GM21423 (cell line): ENCODE data around the gene DHDH.
"Not testable (repeated sequence)": the region's sequence is repeated elsewhere in the genome, so short reads cannot be mapped to it uniquely, and the experiment has no call there.

Source experiments
- ATAC-seq: cut with Tn5 transposase; IDR thresholded peaks from one replicate; pipeline ENCODE4 v1.9.1; 2021; ENCODE audit warnings: mild to moderate bottlenecking, moderate library complexity; ENCODE audit not compliant: unreplicated experiment

Gene DHDH

GRCh38 chr19:48933382-48933932, at the start of gene DHDH:
TSS of gene DHDH (plus strand) at chr19:48933699. CDS start at chr19:48933722, 23 bp downstream.
- peak; percentile 52 for ATAC-seq

DNA sequence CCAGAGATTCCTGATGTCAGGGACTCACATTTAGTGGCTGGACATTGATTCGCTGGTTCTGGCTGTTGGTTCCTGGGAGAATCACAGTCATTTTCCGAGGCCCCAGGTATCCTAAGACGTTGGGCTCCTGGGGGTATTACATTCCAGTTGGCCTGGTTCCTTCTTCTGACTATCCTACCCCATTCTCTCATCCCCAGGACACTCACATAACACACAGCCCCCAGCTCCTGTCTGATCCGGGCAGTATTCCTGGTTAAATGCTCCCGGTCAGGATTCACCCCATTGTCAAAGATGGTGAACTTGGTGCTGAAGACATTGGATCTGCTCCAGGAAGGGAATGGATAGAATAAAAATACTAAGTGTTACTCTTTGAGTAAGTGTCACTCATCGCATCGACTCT, 49.8 kb upstream of the DHDH start:
- ATAC-seq, result no peak

DNA sequence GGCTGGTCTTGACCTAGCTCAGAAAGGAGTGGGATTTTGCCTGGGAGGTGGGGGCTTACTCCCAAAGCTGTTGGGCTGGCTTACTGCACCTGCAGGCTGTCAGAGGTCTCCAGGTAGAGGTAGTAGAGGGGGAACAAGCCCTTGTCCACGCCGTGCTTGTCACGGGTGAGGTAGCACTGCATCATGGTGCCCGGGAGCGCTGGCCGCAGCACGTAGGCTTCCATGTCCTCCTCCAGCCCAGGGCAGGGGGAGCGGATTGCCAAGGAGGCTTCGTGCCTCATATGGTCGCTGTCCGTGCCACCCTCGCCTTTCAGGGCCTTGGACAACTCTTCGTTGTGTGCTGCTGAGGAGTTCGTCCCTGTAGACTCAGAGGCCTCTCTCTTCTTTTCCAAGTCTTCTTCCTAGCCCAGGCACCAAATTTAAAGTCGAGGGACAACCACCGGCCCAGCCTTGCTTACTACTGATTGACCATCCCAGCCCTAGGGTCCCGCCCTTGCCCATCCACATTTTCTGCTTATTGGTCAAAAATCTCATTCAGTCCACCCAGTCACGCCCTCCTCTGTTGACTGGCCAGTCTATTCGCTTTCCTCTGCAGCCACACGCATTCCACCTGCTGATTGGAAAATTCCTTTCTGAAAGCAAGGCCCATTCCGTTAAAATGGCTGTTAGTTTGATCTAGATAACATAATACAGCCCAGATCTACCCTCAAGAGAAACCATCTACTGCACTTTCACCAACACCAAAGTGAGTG, 45.5 kb upstream of the DHDH start:
- no peak for ATAC-seq

- not testable (repeated sequence) for ATAC-seq
Observed at GRCh38 chr19:48889496-48889895, 44.0 kb upstream of the DHDH start.

DNA sequence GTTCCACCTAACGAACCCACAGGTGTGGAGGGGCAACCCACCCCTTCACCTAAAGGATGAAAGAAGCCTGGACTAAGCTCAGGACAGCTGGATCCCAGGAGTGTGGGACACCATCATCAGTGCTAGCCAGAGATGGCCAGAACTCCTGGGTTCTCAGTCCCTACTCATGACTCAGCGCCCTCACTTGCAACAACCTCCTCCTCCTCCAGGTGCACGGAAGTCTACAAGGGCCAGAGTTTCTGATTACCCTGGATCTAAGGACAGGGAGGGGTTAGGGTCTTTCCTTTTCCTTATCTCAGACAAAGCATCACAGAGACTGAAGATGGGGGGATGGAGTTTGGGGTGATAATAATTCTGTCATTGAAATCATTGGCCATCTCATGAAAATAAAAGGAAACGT, 42.9 kb upstream of the DHDH start:
- no peak for ATAC-seq

- no peak for ATAC-seq
Observed at GRCh38 chr19:48895226-48895625, 38.3 kb upstream of the DHDH start.

- ATAC-seq, result no peak
Observed at GRCh38 chr19:48896191-48896720, 37.2 kb upstream of the DHDH start.

GRCh38 chr19:48897181-48897580, 36.3 kb upstream of the DHDH start:
- no peak for ATAC-seq

DNA sequence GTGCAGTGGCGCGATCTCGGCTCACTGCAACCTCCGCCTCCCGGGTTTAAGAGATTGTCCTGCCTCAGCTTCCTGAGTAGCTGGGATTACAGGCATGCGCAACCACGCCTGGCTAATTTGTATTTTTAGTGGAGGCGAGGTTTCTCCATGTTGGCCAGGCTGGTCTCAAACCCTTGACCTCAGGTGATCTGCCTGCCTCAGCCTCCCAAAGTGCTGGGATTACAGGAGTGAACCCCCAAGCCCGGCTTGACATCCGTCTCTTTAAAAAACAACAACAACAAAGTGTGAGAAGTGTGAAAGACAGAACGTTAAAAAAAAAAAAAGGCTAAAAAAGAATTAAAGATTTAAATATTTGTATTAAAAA, 34.1 kb upstream of the DHDH start:
- ATAC-seq, result not testable (repeated sequence)

- peak; percentile 87 for ATAC-seq
Observed at GRCh38 chr19:48899781-48900476, 33.6 kb upstream of the DHDH start, which contains the start of gene NUCB1. TSS of gene NUCB1 (plus strand) at chr19:48900312. CDS start at chr19:48900797, 485 bp downstream.

DNA sequence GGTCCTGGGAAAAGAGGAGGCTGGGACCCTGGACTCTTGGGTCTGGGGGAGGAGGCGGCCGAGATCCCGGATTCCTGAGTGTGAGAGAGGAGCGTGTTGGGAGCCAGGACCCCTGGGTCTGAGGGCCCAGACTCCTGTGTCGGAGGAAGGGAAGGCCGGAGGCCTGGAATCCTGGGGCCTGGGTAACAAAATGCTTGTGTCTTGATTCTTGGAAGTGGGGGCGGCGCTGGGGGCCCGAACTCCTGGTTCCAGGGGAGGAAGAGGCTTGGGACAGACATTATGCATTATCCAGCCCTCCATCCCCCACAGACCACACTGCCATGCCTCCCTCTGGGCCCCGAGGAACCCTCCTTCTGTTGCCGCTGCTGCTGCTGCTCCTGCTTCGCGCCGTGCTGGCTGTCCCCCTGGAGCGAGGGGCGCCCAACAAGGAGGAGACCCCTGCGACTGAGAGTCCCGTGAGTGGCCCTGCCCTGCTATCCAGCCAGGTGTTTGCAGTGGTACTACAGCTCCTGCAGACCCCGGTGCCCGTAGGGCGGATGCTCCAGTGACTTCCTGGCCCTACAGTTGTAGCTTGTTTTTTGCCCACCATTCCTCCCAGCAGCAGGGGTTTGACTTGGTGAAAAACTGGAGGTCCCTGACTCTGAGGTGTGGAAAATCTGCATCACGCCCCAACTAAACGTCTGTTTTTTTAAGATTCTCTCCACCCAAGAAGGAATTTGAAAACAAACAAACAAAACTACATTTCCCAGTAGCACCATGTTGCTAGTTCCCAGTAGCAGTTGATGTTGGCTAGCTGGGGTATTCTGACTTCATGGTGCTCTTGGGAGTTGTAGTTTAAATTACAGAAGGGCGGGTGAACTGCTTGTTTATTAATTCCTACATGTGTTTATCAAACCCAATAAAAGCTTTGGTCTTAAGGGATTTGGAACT, 32.8 kb upstream of the DHDH start:
- no peak for ATAC-seq

- not testable (repeated sequence) for ATAC-seq
Observed at GRCh38 chr19:48902291-48902690, 31.2 kb upstream of the DHDH start.

DNA sequence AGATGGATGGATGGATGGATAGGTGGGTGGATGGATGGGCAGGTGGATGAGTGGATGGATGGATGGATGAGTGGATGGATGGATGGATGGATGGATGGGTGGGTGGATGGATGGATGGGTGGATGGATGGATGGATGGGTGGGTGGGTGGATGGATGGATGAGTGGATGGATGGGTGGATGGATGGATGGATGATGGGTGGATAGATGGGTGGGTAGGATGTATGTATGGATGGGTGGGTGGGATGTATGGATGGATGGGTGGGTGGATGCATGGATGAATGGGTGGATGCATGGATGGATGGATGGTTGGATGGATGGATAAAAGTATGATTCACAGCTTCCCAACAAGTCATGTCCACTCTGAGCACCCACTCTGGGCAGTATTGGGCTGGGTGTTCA, 29.7 kb upstream of the DHDH start:
- ATAC-seq, result not testable (repeated sequence)

DNA sequence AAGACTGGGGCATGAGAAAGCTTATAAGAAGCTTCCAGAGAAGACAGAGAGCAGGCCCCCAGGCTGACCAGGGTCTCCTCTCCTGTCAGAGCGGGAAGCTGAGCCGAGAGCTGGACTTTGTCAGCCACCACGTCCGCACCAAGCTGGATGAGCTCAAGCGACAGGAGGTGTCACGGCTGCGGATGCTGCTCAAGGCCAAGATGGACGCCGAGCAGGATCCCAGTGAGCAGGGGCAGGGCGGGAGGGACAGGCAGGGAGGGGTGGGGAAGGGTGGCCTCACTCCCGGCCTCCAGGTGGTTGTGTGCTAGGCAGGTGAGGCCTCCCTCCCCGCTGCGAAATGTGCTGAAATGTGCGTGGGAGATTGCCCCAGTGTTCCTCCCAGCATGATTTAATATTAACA, 27.8 kb upstream of the DHDH start:
- ATAC-seq, result no peak

DNA sequence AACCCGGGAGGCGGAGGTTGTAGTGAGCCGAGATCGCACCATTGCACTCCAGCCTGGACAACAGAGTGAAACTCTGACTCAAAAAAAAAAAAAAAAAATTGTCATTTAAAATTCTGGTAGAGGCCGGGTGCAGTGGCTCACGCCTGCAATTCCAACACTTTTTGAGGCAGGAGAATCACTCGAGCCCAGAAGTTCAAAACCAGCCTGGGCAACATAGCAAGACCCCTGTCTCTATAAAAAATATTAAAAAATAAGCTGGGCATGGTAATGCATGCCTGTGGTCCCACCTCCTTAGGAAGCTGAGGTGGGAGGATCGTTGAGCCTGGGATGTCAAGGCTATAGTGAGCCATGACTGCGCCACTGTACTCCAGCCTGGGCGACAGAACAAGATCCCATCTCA, 27.2 kb upstream of the DHDH start:
- no peak for ATAC-seq

- ATAC-seq, result no peak
Observed at GRCh38 chr19:48907671-48908070, 25.8 kb upstream of the DHDH start.

GRCh38 chr19:48909424-48910077, 23.9 kb upstream of the DHDH start:
- not testable (repeated sequence) for ATAC-seq

GRCh38 chr19:48910803-48911202, 22.7 kb upstream of the DHDH start:
- ATAC-seq, result no peak

DNA sequence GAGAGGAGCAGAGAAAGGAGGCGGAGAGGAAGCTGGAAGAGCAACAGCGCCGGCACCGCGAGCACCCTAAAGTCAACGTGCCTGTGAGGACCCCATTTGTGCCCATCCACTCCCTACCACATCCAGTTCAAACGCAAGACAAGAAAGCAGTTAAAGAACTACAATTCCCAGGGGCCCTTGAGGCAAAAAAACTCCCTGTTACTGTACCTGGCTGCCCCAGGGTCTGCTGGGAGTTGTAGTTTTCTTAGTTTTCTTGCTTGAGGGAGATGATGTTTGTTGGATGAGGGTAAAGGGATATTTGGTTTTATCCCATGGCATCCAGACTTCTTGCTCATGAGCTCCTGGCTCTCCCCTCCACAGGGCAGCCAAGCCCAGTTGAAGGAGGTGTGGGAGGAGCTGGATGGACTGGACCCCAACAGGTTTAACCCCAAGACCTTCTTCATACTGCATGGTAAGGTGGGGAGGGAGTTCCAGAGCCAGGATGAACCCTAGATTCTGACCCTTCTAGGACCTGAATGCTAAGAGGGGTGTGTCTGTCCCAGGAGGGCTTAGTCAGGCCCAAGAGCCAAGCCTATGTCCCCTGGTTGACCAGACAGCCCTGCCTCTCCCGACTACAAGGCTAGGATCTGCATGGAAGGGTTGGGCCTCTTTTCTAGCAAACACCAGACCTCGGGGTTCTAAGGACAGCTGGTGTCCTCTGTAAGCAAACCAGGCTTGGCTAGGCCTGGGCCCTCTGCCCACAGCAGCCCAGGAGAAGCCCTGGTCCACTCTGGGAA, 20.2 kb upstream of the DHDH start:
- ATAC-seq, result no peak
